ENCODE measurements around the gene SCRN1.
A peak's percentile ranks its signal among the peaks of the same experiment; 100 is the strongest.

The SCRN1 gene

DNA sequence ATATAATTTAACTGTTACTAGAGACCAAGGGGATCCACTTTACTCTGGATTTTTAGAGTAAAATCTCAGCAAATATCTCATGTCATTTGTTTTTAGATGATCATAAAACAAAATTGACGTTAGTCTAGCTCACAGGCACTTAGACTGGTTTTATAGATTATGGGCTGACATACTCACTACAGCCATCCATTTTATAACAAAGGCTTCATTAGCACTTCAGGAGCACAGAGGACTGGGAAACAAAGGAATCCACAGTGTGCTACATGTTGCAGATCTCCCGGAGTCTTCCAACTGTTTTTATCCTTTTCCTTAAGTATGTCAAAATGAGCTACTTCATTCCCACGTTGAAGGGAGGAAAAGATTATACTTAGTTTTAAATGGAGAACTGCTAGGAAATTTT is 15.9 kb upstream of the SCRN1 start:
- no peak for DNase-seq (ENCODE audit: low spot score)

- no peak for DNase-seq (ENCODE audit: low spot score)
Measured at GRCh38 chr7:30003098-30003497, 13.5 kb upstream of the SCRN1 start.

- no peak for DNase-seq (ENCODE audit: low spot score)
Measured at GRCh38 chr7:30001998-30002397, 12.4 kb upstream of the SCRN1 start.

DNA sequence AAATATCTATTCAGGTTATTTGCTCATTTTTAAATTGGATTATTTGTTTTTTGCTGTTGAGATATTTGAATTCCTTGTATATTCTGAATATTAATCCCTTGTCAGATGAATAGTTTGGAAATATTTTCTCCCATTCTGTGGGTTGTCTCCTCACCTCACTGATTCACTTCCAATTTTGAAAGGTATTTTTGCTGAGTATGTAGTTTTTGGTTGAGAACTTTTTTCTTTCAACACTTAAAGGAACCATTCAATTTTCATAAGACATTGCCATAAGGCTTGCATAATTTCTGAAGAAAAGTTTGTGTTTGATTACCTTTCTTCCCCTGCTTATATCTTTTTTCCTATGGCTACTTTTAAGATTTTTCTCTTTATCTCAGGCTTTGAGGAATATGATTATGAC is 8.9 kb upstream of the SCRN1 start:
- no peak for DNase-seq (ENCODE audit: low spot score)

DNA sequence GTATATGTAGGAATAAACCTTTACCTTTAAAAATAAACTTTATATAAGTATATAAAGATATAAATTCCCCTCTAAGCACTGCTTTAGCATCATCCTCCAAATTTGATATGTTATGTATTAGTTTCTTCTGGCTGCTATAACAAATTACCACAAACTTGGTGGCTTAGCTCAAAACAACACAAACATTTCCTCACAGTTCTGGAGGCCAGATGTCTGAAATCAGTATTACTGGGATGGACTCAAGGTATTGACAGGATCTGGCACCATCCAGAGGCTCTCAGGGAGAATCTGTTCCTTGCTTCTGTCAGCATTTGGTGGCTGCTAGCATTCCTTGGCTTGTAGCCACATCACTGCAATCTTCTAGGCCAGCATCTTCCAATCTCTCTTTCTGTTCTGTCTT is 6.7 kb upstream of the SCRN1 start:
- DNase-seq (ENCODE audit: low spot score), result no peak

DNA sequence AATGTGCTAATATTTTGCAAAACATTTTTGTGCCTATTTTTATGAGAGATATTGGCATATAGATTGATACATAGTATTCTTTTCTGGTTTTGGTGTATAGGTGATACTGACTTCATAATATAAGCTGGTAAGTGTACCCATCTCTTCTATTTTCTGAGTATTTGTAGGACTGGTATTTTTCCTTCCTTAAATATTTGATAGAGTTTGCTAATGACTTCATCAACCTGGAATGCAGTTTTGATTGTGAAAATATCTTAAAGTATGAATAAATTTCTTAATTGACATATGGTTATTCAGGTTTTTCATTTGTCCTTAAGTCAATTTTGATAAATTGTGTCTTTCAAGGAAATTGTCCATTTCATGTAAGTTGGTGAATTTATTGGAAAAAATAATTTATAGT is 6.1 kb upstream of the SCRN1 start:
- DNase-seq (ENCODE audit: low spot score), result no peak

DNA sequence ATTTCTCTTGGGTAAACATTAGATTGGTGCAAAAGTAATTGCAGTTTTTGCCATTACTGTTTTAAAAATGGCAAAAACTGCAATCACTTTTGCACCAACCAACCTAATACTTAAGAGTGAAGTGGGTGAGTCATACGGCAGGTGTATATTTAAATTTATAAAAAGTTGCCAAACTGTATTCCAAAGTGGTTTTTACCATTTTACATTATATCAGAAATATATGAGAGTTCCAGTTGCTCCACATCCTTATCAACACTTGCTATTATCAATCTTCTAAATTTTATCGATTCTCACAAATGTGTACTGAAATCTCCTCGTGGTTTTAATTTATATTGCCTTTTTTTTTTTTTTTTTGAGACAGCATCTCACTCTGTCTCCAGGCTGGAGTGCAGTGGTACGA is 3.5 kb upstream of the SCRN1 start:
- no peak for DNase-seq (ENCODE audit: low spot score)

- no peak for DNase-seq (ENCODE audit: low spot score)
Measured at GRCh38 chr7:29991937-29992336, 2.3 kb upstream of the SCRN1 start.

GRCh38 chr7:29990931-29991330 is 1.3 kb upstream of the SCRN1 start:
- no peak for DNase-seq (ENCODE audit: low spot score)

GRCh38 chr7:29988424-29989256 is 961 bp downstream of the SCRN1 start:
- peak; percentile 68 for DNase-seq (ENCODE audit: low spot score)

DNA sequence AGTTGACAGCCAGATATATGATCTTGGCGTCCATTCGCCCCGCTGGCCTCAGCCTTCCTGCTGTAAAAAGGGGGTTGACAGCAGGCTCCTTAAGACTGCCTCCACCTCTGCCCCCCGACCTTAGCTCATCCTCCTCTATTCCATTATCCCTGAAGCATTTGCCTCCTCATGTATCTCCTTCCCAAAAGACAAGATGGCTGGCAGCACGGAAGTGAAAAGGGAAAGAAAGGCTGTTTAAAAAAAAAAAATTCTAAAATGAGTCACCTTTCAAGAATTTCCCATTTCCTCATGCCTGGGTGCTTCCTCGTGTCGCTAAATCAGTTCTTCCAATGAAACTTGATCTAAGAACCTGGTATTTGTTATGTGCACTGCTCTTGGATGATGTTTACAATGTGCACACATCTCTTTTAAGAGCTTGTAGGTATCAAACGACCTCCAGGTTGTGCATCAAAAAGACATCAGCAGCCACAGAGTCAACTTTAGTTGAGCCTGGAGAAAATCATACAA is 1.7 kb downstream of the SCRN1 start:
- DNase-seq (ENCODE audit: low spot score), result peak; percentile 84

DNA sequence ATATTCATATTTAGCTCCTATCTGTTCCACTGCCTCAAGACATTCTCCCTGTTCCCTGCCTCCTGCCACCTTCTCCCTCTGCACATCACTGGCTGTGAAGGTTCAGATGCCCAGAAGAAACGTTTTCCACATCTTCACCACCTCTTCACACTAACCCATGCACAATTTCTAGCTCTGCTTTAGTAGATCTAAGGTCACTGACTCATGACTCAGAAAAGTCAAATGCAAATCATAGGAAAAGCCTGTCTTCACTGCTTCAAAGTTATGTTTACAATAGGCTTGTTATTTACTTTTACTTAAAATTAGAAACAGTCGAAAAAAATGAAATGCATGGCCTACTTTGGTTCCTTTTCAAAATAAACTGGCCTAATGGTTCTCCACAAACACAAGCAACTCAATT is 2.5 kb downstream of the SCRN1 start:
- DNase-seq (ENCODE audit: low spot score), result no peak

- DNase-seq (ENCODE audit: low spot score), result no peak
Measured at GRCh38 chr7:29980151-29980550, 9.4 kb downstream of the SCRN1 start.

- no peak for DNase-seq (ENCODE audit: low spot score)
Measured at GRCh38 chr7:29977886-29978651, 11.5 kb downstream of the SCRN1 start.

DNA sequence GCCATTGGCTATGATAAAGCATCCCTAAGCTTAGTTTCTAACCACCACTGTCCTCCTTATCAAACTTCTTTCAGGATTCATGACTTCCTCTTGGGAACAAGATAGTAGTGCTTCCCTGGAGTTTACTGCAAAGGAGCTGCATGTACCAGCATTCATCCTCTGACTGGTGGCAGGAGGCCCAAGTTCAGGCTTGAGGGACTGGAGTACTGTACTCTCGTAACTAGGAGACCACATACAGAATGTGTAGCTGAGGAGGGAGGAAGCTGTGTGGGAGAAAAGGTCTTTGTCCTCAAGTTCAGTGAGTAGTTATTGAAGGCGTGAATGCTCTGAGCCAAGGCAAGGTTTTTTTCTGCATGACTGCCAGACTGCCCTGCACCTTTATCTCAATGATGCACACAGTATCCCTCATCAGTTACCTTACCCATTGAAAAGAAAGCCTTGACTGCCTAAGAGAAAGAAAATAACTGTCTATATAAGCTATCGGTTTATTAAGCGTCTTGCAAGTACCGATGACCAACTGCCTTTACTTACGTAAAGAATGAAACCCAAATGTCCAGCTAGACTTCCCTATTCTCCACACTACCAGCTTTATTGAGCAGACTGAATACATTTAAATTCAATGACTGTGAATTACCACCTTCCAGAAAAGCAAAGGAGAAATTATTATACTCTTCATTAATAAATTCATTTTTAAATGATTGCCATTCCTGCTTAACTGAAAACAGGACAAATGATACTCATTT is 12.8 kb downstream of the SCRN1 start:
- DNase-seq (ENCODE audit: low spot score), result no peak

- no peak for DNase-seq (ENCODE audit: low spot score)
Measured at GRCh38 chr7:29976266-29976665, 13.3 kb downstream of the SCRN1 start.

DNA sequence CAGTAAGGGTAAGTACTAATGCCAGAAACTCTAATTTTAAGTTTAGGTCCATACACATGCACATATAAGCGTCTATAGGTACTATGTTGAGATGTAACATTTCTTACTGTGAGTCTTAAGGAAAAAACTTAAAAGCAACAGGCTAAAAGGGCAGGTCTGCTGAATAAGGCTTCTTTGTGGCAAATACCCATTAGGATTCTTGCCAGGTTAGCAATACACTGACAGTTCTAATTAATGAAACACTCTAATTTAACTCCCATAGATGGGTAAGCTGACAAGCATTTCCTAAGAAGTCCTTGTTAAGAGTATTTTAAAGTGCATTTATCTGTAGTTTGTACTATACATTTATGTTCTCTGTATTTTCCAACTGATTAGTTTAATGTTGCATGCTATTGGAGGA is 14.0 kb downstream of the SCRN1 start:
- DNase-seq (ENCODE audit: low spot score), result no peak

DNA sequence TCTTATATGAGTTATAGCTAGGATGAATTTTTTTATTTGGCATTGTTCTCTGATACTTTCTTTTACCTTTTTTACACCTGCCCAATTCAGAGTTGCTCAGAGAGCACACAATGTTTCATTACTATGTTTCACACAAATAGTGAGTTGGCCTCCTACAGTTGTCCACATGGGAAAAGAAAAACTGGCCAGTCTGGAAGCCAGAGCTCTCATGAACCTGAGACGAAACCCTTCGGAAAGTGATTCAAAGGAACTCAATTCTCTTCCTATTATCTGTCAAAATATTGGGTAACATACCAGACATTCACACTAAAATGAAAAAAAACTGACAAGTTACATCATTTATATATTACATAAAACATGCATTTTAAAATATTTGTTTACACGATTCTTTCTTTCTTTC is 15.3 kb downstream of the SCRN1 start:
- no peak for DNase-seq (ENCODE audit: low spot score)

DNA sequence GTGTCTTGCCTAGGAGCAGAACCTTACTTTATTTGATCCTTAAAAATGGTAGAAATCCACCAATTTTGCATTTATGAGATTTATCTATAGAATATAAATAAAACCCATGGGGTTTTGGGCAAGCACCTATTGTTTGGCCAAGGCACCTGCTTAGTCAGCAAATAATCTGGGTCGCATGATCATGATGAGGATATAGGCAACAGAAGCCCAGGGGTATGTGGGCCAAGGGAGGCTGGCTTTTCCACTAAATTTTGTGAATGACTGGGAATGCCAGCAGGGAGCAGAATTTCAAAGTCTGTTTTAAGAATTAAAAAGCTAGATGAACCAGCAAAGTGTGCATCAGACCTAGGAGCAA is 17.3 kb downstream of the SCRN1 start:
- DNase-seq (ENCODE audit: low spot score), result no peak

GRCh38 chr7:29971566-29972314 is 17.9 kb downstream of the SCRN1 start:
- no peak for DNase-seq (ENCODE audit: low spot score)

- DNase-seq (ENCODE audit: low spot score), result no peak
Measured at GRCh38 chr7:29970158-29970557, 19.4 kb downstream of the SCRN1 start.

DNA sequence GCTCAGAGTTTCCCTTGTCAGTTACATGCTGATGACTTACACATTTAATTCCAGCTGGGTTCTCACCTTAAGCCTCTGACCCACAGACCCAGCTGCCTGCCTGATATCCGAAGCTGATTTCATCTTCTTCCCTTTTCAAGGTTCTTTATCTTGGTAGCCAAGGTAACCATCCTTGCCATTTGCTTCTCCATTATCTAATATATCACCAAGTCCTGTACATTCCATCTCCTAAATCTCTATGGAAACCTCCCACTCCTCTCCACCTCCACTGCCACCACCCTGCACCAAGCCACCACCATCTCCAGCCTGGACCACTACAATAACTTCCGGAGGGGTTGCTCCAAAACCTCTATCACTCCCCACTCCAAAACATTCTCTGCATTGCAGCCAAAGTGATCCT is 19.9 kb downstream of the SCRN1 start:
- no peak for DNase-seq (ENCODE audit: low spot score)

Data from GM03348 (cell line).